ENCODE data around the gene TIGD6. TPM values are rescaled to one million over a fixed set of nuclear protein-coding genes. Genes with fewer than 3 reads are reported as not detected.
A peak's percentile ranks its signal among the peaks of the same experiment; 100 is the strongest.

TIGD6 gene
- total RNA-seq, 4 donors from 2014 or later: 6.4 to 7.9 (median 6.7) TPM

DNA sequence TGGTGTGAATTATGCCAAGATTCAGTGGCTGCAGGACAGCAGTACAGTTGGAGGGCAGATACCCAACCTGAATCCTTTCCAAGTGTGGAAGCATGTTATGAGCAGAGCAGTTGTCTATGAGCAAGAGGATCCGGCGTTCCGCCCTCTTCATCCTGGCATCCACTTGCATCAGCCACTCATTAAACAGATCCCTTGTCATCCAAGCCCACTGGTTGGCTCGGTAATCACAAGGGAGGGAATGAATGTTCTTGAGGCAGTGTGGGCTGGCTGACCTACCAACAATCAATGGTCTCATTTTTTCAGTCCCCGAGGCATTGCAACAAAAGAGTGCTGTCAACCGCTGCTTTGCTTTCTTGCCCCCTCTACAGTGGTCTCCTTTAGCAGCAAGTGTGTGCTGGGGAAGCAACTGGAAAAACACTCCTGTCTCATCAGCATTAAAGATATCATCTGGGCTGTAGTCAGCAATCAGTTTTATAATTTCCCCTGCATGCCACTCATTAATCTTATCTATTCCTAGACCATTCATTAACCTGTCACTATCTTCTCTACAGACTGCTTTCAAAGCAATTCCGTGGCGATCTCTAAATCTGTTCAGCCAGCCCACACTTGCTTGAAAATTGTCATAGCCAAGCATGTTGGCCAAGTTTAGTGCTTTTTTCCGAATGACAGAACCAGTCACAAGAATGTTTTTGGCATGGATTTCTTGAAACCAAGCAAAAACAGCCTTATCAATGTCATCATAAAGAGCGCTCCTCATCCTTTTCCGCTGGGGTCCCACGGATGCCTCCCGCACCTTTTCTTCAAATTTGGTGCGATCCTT is 4.9 kb downstream of the TIGD6 start:
- intact Hi-C loops (cut with DNase I): loop anchor here (10.0 kb wide), 1 partner anchor 361 kb away; no protein-coding TSS in a partner anchor
- Histone ChIP-seq H3K4me3 (replicated peaks in 1 of 3) (no peak overlapping the region), H3K4me1 (peaks cover 18 to 25% of the 10 kb centered on the region in 2 donors), H3K27me3 (no peaks in the 10 kb centered on the region), H3K9me3 (no peaks in the 10 kb centered on the region), H3K36me3 (no peaks in the 10 kb centered on the region), H3K27ac (no peak overlapping the region)
- TF ChIP-seq CTCF (IDR thresholded peaks at IDR 0.05) (no peak), POLR2A (IDR thresholded peaks at IDR 0.05) (no peak)
- WGBS, 2 donors: 93 to 94% methylated on average over 11 to 14 of the region's 14 CpGs
- DNase-seq: no peak

- H3K27ac ChIP-seq: no peak overlapping the region
Measured at GRCh38 chr5:149993471-149993870, 7.0 kb downstream of the TIGD6 start.

DNA sequence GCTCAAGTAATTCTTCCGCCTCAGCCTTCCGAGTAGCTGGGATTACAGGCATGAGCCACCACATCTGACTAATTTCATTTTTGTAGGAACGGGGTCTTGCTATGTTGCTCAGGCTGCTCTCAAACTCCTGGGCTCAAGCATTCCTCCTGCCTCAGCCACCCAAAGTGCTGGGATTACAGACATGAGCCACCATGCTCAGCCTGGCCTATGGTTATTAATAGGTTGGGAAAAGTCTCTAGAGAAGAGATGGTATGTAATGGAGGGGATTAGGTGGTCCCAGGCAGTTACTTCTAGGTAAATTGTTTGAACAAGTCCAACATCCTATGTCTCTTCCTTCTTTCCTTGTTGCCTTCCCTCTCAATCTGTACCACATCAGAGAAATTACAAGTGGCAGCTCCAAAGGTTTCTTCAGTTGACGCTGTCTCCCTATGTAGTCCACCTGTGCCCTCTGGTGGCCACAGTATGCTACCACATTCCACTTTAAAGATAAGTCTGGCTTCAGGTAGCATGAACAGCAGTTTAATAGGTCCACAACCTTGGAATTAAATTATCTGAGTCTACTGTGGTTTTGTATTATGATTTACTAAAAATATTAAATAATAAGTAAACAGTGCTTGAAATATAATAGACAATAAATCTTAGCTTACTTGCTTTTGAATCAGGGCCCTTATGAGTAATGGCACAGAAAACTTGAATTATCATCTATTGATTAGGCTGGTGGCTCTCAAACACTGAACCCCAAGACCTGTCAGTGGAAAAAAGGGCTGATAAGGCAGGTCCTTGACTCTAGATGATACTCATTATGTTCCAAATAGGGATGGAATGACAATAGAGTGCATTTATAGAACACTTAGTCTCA is 9.7 kb downstream of the TIGD6 start:
- H3K4me3 ChIP-seq (replicated peaks in 1 of 3): no peak overlapping the region
- H3K36me3 ChIP-seq: no peaks in the 10 kb centered on the region
- H3K9me3 ChIP-seq: no peaks in the 10 kb centered on the region
- H3K27ac ChIP-seq: no peak overlapping the region
- peak; percentile 83 to 86 for DNase-seq
- H3K4me1 ChIP-seq: peaks cover 14 to 17% of the 10 kb centered on the region in 2 donors
- TF ChIP-seq POLR2A (IDR thresholded peaks at IDR 0.05): no peak
- peak; percentile 80 to 96 (median 93) for TF ChIP-seq CTCF (IDR thresholded peaks at IDR 0.05)
- intact Hi-C loops (cut with DNase I): loop anchor here (10.0 kb wide), 1 partner anchor 356 kb away; no protein-coding TSS in a partner anchor
- 67 to 69% methylated on average over 4 of the region's 4 CpGs for WGBS, 2 donors
- no peaks in the 10 kb centered on the region for H3K27me3 ChIP-seq

More at GRCh38 chr5:149993471-149993870, 7.0 kb downstream of the TIGD6 start:
- TF ChIP-seq POLR2A (IDR thresholded peaks at IDR 0.05) (no peak), CTCF (IDR thresholded peaks at IDR 0.05) (no peak)
- H3K27me3 ChIP-seq: no peaks in the 10 kb centered on the region
- H3K4me3 ChIP-seq (replicated peaks in 1 of 3): no peak overlapping the region
- 95 to 96% methylated on average over 3 of the region's 3 CpGs for WGBS, 2 donors
- peaks cover 14 to 17% of the 10 kb centered on the region in 2 donors for H3K4me1 ChIP-seq
- no peaks in the 10 kb centered on the region for H3K9me3 ChIP-seq
- H3K36me3 ChIP-seq: no peaks in the 10 kb centered on the region
- intact Hi-C loops (cut with DNase I): loop anchor here (10.0 kb wide), 1 partner anchor 359 kb away; no protein-coding TSS in a partner anchor
- no peak for DNase-seq

GRCh38 chr5:149988126-149988525 is 12.3 kb downstream of the TIGD6 start:
- TF ChIP-seq CTCF (IDR thresholded peaks at IDR 0.05) (no peak), POLR2A (IDR thresholded peaks at IDR 0.05) (no peak)
- H3K9me3 ChIP-seq: no peaks in the 10 kb centered on the region
- peaks cover 11 to 15% of the 10 kb centered on the region in 2 donors for H3K4me1 ChIP-seq
- 77 to 86% methylated on average over 5 of the region's 5 CpGs for WGBS, 2 donors
- no peak for DNase-seq
- intact Hi-C loops (cut with DNase I): loop anchor here (5.0 kb wide), 1 partner anchor 151 kb away; no protein-coding TSS in a partner anchor
- no peaks in the 10 kb centered on the region for H3K27me3 ChIP-seq
- no peak overlapping the region for H3K27ac ChIP-seq
- no peak overlapping the region for H3K4me3 ChIP-seq (replicated peaks in 1 of 3)
- H3K36me3 ChIP-seq: no peaks in the 10 kb centered on the region

All from thyroid gland (tissue), 4 donors.